Activated T-helper 17 cell treated with anti-CD3 and anti-CD28 coated beads, Interleukin-2, amount 50 U/mL, for 72 hours (primary cell): ENCODE results near the gene ITGB3. TPM values are rescaled to one million over a fixed set of nuclear protein-coding genes. Genes with fewer than 3 reads are reported as not detected.

Experiments used
- ATAC-seq: fragments of 150-1000 bp; cut with Tn5 transposase; replicated peaks from 2 replicates; pipeline ENCODE4 v1.10.0; 2021; ENCODE audit warnings: mild to moderate bottlenecking, moderate library complexity
- H3K27ac Mint-ChIP-seq: one replicate; pipeline ENCODE4 v1.8.0; 2022; ENCODE audit warnings: mixed read lengths
- H3K27me3 Mint-ChIP-seq: one replicate; pipeline ENCODE4 v1.8.0; 2022; ENCODE audit warnings: mixed read lengths
- H3K36me3 Mint-ChIP-seq: one replicate; pipeline ENCODE4 v1.8.0; 2022; ENCODE audit warnings: low read depth, mild to moderate bottlenecking, mixed read lengths
- H3K4me1 Mint-ChIP-seq: one replicate; pipeline ENCODE4 v1.8.0; 2022; ENCODE audit warnings: mixed read lengths
- H3K4me3 Mint-ChIP-seq: one replicate; pipeline ENCODE4 v1.8.0; 2022; ENCODE audit warnings: mild to moderate bottlenecking, mixed read lengths
- H3K9me3 Mint-ChIP-seq: one replicate; pipeline ENCODE4 v1.8.0; 2022; ENCODE audit warnings: mixed read lengths
- total RNA-seq, 2 donors: library from RNA; stranded (reverse); gene quantifications; one replicate each; pipeline ENCODE4 v1.2.3, GENCODE V29; 2022

ITGB3 gene
- total RNA-seq, 2 donors from 2014 or later = 0.11 TPM; not detected in 1

GRCh38 chr17:47301161-47301560, 47.5 kb downstream of the ITGB3 start:
- Mint-ChIP-seq H3K36me3 (no peaks in the 10 kb centered on the region), H3K4me3 (no peak overlapping the region), H3K27me3 (no peaks in the 10 kb centered on the region), H3K4me1 (peaks cover 7% of the 10 kb centered on the region), H3K9me3 (peaks cover 6% of the 10 kb centered on the region), H3K27ac (no peak overlapping the region)
- peak; percentile 77 for ATAC-seq

- peak; percentile 46 for ATAC-seq
- Mint-ChIP-seq H3K27ac (no peak overlapping the region), H3K27me3 (no peaks in the 10 kb centered on the region), H3K36me3 (no peaks in the 10 kb centered on the region), H3K4me3 (no peak overlapping the region), H3K4me1 (peaks cover 7% of the 10 kb centered on the region), H3K9me3 (peaks cover 6% of the 10 kb centered on the region)
Measured at GRCh38 chr17:47301831-47302230, 48.2 kb downstream of the ITGB3 start.

- Mint-ChIP-seq H3K4me1 (peaks cover 7% of the 10 kb centered on the region), H3K27me3 (no peaks in the 10 kb centered on the region), H3K27ac (no peak overlapping the region), H3K4me3 (no peak overlapping the region), H3K9me3 (peaks cover 6% of the 10 kb centered on the region), H3K36me3 (no peaks in the 10 kb centered on the region)
- ATAC-seq = no peak
Measured at GRCh38 chr17:47304186-47304585, 50.6 kb downstream of the ITGB3 start.

GRCh38 chr17:47305302-47305923, 51.8 kb downstream of the ITGB3 start:
- H3K9me3 Mint-ChIP-seq = peaks cover 6% of the 10 kb centered on the region
- H3K4me1 Mint-ChIP-seq = peaks cover 7% of the 10 kb centered on the region
- peak overlapping the region; percentile 37 for H3K27ac Mint-ChIP-seq
- no peaks in the 10 kb centered on the region for H3K36me3 Mint-ChIP-seq
- no peaks in the 10 kb centered on the region for H3K27me3 Mint-ChIP-seq
- peak; percentile 54 for ATAC-seq
- H3K4me3 Mint-ChIP-seq = no peak overlapping the region

- H3K9me3 Mint-ChIP-seq = no peaks in the 10 kb centered on the region
- no peaks in the 10 kb centered on the region for H3K36me3 Mint-ChIP-seq
- H3K4me3 Mint-ChIP-seq = no peak overlapping the region
- H3K27me3 Mint-ChIP-seq = no peaks in the 10 kb centered on the region
- H3K4me1 Mint-ChIP-seq = peaks cover 3% of the 10 kb centered on the region
- no peak overlapping the region for H3K27ac Mint-ChIP-seq
- ATAC-seq = no peak
Measured at GRCh38 chr17:47310186-47310733, 56.6 kb downstream of the ITGB3 start.

GRCh38 chr17:47311420-47311819, 57.8 kb downstream of the ITGB3 start:
- no peaks in the 10 kb centered on the region for H3K4me1 Mint-ChIP-seq
- H3K9me3 Mint-ChIP-seq = no peaks in the 10 kb centered on the region
- H3K27me3 Mint-ChIP-seq = no peaks in the 10 kb centered on the region
- ATAC-seq = no peak
- no peak overlapping the region for H3K4me3 Mint-ChIP-seq
- no peaks in the 10 kb centered on the region for H3K36me3 Mint-ChIP-seq
- no peak overlapping the region for H3K27ac Mint-ChIP-seq

- Mint-ChIP-seq H3K36me3 (no peaks in the 10 kb centered on the region), H3K9me3 (no peaks in the 10 kb centered on the region), H3K4me1 (no peaks in the 10 kb centered on the region), H3K4me3 (no peak overlapping the region), H3K27me3 (no peaks in the 10 kb centered on the region), H3K27ac (no peak overlapping the region)
- ATAC-seq = peak; percentile 82
Measured at GRCh38 chr17:47315451-47316266, 62.0 kb downstream of the ITGB3 start.

- H3K27ac Mint-ChIP-seq = no peak overlapping the region
- no peaks in the 10 kb centered on the region for H3K27me3 Mint-ChIP-seq
- H3K9me3 Mint-ChIP-seq = peaks cover 3% of the 10 kb centered on the region
- no peaks in the 10 kb centered on the region for H3K4me1 Mint-ChIP-seq
- ATAC-seq = no peak
- no peaks in the 10 kb centered on the region for H3K36me3 Mint-ChIP-seq
- H3K4me3 Mint-ChIP-seq = no peak overlapping the region
Measured at GRCh38 chr17:47316311-47316710, 62.7 kb downstream of the ITGB3 start.

GRCh38 chr17:47317119-47317518, 63.5 kb downstream of the ITGB3 start:
- H3K36me3 Mint-ChIP-seq = no peaks in the 10 kb centered on the region
- ATAC-seq = no peak
- H3K9me3 Mint-ChIP-seq = peaks cover 4% of the 10 kb centered on the region
- H3K4me3 Mint-ChIP-seq = no peak overlapping the region
- H3K27ac Mint-ChIP-seq = no peak overlapping the region
- H3K27me3 Mint-ChIP-seq = no peaks in the 10 kb centered on the region
- no peaks in the 10 kb centered on the region for H3K4me1 Mint-ChIP-seq

- ATAC-seq = no peak
- H3K4me1 Mint-ChIP-seq = no peaks in the 10 kb centered on the region
- H3K36me3 Mint-ChIP-seq = no peaks in the 10 kb centered on the region
- peaks cover 3% of the 10 kb centered on the region for H3K27me3 Mint-ChIP-seq
- H3K9me3 Mint-ChIP-seq = peaks cover 4% of the 10 kb centered on the region
- H3K4me3 Mint-ChIP-seq = no peak overlapping the region
- H3K27ac Mint-ChIP-seq = no peak overlapping the region
Measured at GRCh38 chr17:47318197-47318918, 64.7 kb downstream of the ITGB3 start.

- peaks cover 3% of the 10 kb centered on the region for H3K27me3 Mint-ChIP-seq
- H3K4me3 Mint-ChIP-seq = no peak overlapping the region
- no peak overlapping the region for H3K27ac Mint-ChIP-seq
- ATAC-seq = no peak
- H3K4me1 Mint-ChIP-seq = peaks cover 7% of the 10 kb centered on the region
- peaks cover 4% of the 10 kb centered on the region for H3K9me3 Mint-ChIP-seq
- H3K36me3 Mint-ChIP-seq = no peaks in the 10 kb centered on the region
Measured at GRCh38 chr17:47320879-47321502, 67.4 kb downstream of the ITGB3 start.

GRCh38 chr17:47323382-47324223, 70.0 kb downstream of the ITGB3 start, which contains the start of gene EFCAB13:
Gene EFCAB13 (plus strand): TSS chr17:47323955. CDS start chr17:47328354, 4,399 bp downstream.
- peaks cover 7% of the 10 kb centered on the region for H3K4me1 Mint-ChIP-seq
- H3K27ac Mint-ChIP-seq = peak within 1 kb of the TSS; percentile 86
- ATAC-seq = peak; percentile 89
- H3K27me3 Mint-ChIP-seq = peaks cover 3% of the 10 kb centered on the region
- peak within 1 kb of the TSS; percentile 95 for H3K4me3 Mint-ChIP-seq
- H3K36me3 Mint-ChIP-seq = no peaks in the 10 kb centered on the region
- peaks cover 4% of the 10 kb centered on the region for H3K9me3 Mint-ChIP-seq

GRCh38 chr17:47324224-47325020, 70.8 kb downstream of the ITGB3 start:
- peak overlapping the region; percentile 95 for H3K4me3 Mint-ChIP-seq
- no peaks in the 10 kb centered on the region for H3K36me3 Mint-ChIP-seq
- peaks cover 4% of the 10 kb centered on the region for H3K9me3 Mint-ChIP-seq
- peaks cover 7% of the 10 kb centered on the region for H3K4me1 Mint-ChIP-seq
- ATAC-seq = peak; percentile 70
- peak overlapping the region; percentile 86 for H3K27ac Mint-ChIP-seq
- peaks cover 3% of the 10 kb centered on the region for H3K27me3 Mint-ChIP-seq
